GM19035 (cell line): ENCODE results near the gene APOC3.
"Not testable (repeated sequence)": the region's sequence is repeated elsewhere in the genome, so short reads cannot be mapped to it uniquely, and the experiment has no call there.

ENCODE experiments used
- ATAC-seq: cut with Tn5 transposase; IDR thresholded peaks from one replicate; pipeline ENCODE4 v1.9.1; 2021; ENCODE audit not compliant: unreplicated experiment

Gene APOC3

DNA sequence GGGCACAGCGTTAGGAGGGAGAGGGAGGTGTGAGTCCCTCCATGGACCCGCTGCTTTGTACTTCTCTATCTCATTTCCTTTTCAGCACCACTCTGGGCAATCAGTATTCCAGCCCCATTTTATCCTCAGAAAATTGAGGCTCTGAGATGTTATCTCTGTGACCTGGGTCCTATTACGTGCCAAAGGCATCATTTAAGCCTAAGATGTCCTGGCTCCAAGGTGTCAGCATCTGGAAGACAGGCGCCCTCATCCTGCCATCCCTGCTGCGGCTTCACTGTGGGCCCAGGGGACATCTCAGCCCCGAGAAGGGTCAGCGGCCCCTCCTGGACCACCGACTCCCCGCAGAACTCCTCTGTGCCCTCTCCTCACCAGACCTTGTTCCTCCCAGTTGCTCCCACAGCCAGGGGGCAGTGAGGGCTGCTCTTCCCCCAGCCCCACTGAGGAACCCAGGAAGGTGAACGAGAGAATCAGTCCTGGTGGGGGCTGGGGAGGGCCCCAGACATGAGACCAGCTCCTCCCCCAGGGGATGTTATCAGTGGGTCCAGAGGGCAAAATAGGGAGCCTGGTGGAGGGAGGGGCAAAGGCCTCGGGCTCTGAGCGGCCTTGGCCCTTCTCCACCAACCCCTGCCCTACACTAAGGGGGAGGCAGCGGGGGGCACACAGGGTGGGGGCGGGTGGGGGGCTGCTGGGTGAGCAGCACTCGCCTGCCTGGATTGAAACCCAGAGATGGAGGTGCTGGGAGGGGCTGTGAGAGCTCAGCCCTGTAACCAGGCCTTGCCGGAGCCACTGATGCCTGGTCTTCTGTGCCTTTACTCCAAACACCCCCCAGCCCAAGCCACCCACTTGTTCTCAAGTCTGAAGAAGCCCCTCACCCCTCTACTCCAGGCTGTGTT lies 829 bp upstream of the APOC3 start:
- no peak for ATAC-seq

DNA sequence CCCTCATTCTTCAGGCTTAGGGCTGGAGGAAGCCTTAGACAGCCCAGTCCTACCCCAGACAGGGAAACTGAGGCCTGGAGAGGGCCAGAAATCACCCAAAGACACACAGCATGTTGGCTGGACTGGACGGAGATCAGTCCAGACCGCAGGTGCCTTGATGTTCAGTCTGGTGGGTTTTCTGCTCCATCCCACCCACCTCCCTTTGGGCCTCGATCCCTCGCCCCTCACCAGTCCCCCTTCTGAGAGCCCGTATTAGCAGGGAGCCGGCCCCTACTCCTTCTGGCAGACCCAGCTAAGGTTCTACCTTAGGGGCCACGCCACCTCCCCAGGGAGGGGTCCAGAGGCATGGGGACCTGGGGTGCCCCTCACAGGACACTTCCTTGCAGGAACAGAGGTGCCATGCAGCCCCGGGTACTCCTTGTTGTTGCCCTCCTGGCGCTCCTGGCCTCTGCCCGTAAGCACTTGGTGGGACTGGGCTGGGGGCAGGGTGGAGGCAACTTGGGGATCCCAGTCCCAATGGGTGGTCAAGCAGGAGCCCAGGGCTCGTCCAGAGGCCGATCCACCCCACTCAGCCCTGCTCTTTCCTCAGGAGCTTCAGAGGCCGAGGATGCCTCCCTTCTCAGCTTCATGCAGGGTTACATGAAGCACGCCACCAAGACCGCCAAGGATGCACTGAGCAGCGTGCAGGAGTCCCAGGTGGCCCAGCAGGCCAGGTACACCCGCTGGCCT lies 641 bp downstream of the APOC3 start:
- ATAC-seq, result no peak

GRCh38 chr11:116831790-116832349 lies 2.2 kb downstream of the APOC3 start:
- no peak for ATAC-seq

DNA sequence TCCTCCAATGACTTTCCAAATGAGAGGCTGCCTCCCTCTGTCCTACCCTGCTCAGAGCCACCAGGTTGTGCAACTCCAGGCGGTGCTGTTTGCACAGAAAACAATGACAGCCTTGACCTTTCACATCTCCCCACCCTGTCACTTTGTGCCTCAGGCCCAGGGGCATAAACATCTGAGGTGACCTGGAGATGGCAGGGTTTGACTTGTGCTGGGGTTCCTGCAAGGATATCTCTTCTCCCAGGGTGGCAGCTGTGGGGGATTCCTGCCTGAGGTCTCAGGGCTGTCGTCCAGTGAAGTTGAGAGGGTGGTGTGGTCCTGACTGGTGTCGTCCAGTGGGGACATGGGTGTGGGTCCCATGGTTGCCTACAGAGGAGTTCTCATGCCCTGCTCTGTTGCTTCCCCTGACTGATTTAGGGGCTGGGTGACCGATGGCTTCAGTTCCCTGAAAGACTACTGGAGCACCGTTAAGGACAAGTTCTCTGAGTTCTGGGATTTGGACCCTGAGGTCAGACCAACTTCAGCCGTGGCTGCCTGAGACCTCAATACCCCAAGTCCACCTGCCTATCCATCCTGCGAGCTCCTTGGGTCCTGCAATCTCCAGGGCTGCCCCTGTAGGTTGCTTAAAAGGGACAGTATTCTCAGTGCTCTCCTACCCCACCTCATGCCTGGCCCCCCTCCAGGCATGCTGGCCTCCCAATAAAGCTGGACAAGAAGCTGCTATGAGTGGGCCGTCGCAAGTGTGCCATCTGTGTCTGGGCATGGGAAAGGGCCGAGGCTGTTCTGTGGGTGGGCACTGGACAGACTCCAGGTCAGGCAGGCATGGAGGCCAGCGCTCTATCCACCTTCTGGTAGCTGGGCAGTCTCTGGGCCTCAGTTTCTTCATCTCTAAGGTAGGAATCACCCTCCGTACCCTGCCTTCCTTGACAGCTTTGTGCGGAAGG lies 2.9 kb downstream of the APOC3 start:
- no peak for ATAC-seq

DNA sequence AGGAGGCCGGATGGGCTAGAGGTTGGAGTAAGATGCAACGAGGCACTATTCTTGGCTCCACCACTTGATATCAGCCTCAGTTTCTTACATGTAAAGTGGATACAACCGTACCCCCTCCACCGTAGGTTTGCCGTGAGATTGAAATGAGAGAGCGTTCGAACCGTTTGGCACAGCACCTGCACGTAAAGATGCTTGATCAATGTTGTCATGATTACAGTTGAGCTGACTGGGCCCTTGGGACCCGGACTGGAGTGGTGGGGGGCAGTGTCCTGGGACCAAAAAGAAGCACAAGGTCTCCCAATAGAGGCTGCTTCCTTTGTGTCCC lies 3.7 kb downstream of the APOC3 start:
- ATAC-seq, result no peak

- no peak for ATAC-seq
These were observed 4.3 kb downstream of the APOC3 start for GRCh38 chr11:116833816-116834534.

- ATAC-seq, result not testable (repeated sequence)
These were observed 4.9 kb downstream of the APOC3 start for GRCh38 chr11:116834535-116835041.

- peak; percentile 26 for ATAC-seq
These were observed 5.5 kb downstream of the APOC3 start for GRCh38 chr11:116835042-116835772.

DNA sequence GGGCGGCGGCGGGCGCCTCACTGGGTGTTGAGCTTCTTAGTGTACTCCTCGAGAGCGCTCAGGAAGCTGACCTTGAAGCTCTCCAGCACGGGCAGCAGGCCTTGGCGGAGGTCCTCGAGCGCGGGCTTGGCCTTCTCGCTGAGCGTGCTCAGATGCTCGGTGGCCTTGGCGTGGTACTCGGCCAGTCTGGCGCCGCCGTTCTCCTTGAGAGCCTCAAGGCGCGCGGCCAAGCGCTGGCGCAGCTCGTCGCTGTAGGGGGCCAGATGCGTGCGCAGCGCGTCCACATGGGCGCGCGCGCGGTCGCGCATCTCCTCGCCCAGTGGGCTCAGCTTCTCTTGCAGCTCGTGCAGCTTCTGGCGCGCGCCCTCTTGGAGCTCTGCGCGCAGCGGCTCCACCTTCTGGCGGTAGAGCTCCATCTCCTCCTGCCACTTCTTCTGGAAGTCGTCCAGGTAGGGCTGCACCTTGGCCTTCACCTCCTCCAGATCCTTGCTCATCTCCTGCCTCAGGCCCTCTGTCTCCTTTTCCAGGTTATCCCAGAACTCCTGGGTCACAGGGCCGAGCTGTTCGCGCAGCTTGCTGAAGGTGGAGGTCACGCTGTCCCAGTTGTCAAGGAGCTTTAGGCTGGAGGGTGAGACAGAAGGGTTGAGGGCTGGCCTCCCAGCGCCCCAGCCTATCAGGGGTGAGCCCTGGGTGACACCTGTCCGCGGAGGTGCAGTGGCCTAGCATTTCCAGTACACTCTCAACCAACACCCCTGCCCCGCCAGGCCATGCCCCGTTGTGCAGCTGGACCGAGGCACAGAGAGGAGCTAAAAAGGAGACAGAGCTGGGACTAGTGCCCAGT lies 6.3 kb downstream of the APOC3 start:
- ATAC-seq, result peak; percentile 71

- no peak for ATAC-seq
These were observed 6.9 kb downstream of the APOC3 start for GRCh38 chr11:116836632-116836991.

DNA sequence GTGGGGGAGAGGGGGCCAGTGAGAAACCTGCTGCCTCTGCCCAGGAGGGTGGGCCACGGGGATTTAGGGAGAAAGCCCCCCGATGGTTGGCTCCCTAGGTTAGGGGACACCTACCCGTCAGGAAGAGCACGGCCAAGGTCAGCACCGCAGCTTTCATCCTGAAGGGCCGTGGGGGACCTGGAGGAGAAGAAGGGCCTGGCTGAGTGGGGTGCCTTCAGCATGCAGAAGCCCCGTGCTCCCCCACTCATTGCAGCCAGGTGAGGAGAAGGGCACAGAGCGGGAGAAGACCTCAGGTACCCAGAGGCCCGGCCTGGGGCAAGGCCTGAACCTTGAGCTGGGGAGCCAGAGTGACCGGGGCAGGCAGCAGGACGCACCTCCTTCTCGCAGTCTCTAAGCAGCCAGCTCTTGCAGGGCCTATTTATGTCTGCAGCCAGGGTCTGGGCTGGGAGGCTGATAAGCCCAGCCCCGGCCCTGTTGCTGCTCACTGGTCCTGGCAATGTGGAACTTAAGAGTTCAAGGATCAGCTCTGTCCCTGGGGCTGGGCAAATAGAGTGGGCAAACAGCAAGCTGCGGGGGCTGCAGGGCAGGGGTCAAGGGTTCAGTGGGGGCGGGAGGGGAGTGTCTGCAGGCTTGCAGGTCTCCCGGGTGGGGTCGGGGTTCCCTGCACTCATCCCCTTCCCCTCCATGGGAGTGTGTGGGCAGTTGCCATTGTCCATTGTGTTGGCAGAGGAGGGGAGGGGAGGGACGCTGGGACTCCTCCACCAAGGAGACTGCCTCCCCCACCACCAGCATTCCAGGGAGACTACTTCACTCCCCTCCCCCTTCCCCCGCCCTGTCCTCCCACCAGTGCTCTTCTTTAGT lies 7.8 kb downstream of the APOC3 start, which contains the start of gene APOA1:
Gene APOA1 (minus strand): TSS at position 392 of the 861 bp plus-strand sequence. CDS start 235 bp downstream, at position 157.
- no peak for ATAC-seq

- no peak for ATAC-seq
These were observed 8.8 kb downstream of the APOC3 start for GRCh38 chr11:116838321-116839084.

- ATAC-seq, result no peak
These were observed 10.6 kb downstream of the APOC3 start for GRCh38 chr11:116840224-116840745.

DNA sequence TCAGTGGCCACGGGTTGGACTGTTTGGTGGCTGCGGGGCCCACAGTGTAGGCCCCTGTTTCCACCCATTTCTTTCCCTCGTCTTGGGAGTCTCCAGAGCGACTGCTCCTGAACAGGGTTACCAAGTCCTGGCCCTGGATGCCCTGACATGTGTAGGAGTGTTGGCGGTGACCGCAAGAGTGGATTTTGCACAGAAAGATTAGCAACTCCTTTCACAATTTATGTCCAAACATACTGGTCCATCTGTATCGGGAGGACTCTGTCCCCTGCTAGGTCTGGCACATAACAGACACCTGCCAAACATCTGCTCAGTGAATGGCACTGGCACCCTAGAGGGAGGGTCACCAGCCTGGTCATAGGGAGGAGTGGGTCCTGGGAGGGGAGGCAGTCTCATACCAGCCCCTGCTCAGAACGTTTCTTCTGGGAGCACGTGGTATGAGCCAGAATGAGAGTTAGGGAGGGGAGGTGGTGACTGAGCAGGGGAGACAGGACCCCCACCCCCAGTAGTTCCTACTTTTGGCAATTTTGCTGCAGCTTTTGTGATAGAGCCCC lies 11.1 kb downstream of the APOC3 start:
- ATAC-seq, result no peak

DNA sequence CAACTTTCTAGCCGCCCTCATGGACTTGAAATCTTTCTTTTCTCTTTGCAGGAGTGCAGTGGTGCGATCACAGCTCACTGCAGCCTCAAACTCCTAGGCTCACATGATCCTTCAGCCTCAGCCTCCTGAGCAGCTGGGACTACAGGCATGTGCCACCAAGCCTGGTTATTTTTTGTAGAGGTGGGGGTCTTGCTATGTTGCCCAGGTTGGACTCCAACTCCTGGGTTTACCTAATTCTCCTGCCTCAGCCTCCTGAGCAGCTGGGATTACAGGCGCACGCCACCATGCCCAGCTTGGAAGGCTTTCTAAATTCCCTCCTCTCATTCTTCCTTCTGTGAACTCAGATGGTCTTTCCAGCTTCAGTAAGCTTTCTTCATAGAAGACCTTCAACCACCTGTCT lies 12.4 kb downstream of the APOC3 start:
- ATAC-seq, result no peak

DNA sequence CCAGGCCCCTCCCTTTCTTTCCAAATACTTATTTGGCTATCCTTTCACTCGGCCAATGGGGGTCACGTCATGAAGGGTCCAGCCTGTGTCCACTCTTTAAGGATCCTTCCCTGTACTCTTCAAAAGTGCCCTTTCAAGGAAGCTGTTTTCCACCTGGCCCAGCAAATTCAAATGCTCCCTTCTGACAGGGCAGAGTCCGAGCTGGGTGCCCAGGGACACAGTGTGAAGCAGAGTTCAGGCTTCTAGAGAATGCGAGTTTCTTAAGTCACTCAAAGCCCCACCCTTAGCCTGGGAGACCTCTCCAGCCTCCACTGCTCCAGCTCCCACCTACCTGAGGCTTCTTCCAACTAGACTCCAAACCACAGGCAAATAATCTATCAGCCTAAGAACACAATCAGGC lies 13.2 kb downstream of the APOC3 start:
- ATAC-seq, result no peak
